ENCODE results near the gene PDLIM3.

PDLIM3 gene

GRCh38 chr4:185471235-185472102, 63.8 kb downstream of the PDLIM3 start, which contains the start of gene CCDC110:
Gene CCDC110 (minus strand): TSS chr4:185471733. CDS start chr4:185471683, 50 bp downstream.
- DNase-seq (ENCODE audit: low spot score): peak; percentile 98

GRCh38 chr4:185470501-185471195, 64.7 kb downstream of the PDLIM3 start:
- DNase-seq (ENCODE audit: low spot score): peak; percentile 47

- DNase-seq (ENCODE audit: low spot score): no peak
Observed at GRCh38 chr4:185469580-185470154, 65.6 kb downstream of the PDLIM3 start.

- no peak for DNase-seq (ENCODE audit: low spot score)
Observed at GRCh38 chr4:185468999-185469398, 66.3 kb downstream of the PDLIM3 start.

GRCh38 chr4:185467991-185468390, 67.3 kb downstream of the PDLIM3 start:
- DNase-seq (ENCODE audit: low spot score): no peak

GRCh38 chr4:185467101-185467500, 68.2 kb downstream of the PDLIM3 start:
- DNase-seq (ENCODE audit: low spot score): peak; percentile 63

GRCh38 chr4:185465707-185466106, 69.6 kb downstream of the PDLIM3 start:
- no peak for DNase-seq (ENCODE audit: low spot score)

- no peak for DNase-seq (ENCODE audit: low spot score)
Observed at GRCh38 chr4:185464887-185465286, 70.4 kb downstream of the PDLIM3 start.

- DNase-seq (ENCODE audit: low spot score): no peak
Observed at GRCh38 chr4:185464183-185464582, 71.1 kb downstream of the PDLIM3 start.

- DNase-seq (ENCODE audit: low spot score): no peak
Observed at GRCh38 chr4:185463541-185463940, 71.8 kb downstream of the PDLIM3 start.

GRCh38 chr4:185461565-185461964, 73.7 kb downstream of the PDLIM3 start:
- no peak for DNase-seq (ENCODE audit: low spot score)

GRCh38 chr4:185457136-185457535, 78.2 kb downstream of the PDLIM3 start:
- DNase-seq (ENCODE audit: low spot score): no peak

- no peak for DNase-seq (ENCODE audit: low spot score)
Observed at GRCh38 chr4:185456131-185456530, 79.2 kb downstream of the PDLIM3 start.
